IMR-90 (cell line): Measurements from ENCODE around the gene LDLRAD4. TPM values are rescaled to one million over a fixed set of nuclear protein-coding genes. Genes with fewer than 3 reads are reported as not detected.

Source experiments
- ATAC-seq: fragments of 200-7000 bp; cut with Tn5 transposase; 2 replicates; pipeline ENCODE4 v1.9.1; 2020; ENCODE audit warnings: low read depth, mild to moderate bottlenecking, moderate library complexity
- BruUV-seq: library from RNA; stranded (reverse); fragments of 400-500 nt; replicated peaks from 2 replicates; lab custom pipeline; 2021; lab: Mats Ljungman, UMichigan
- CTCF ChIA-PET: fragments of 300-600 bp; formaldehyde crosslinking; extraction: SDS; loops from one replicate; lab custom pipeline; 2021; ENCODE audit warnings: antibody characterized with exemption; lab: Yijun Ruan, JAX
- POLR2A ChIA-PET: fragments of 300-600 bp; sonication (Branson Sonifier 250); formaldehyde crosslinking; loops from one replicate; lab custom pipeline; 2022; ENCODE audit warnings: antibody characterized with exemption; ENCODE audit not compliant: unreplicated experiment; lab: Charles Lee
- DNase-seq: peaks from one replicate; pipeline ENCODE4 v3.0.0; 2013
- H2AFZ ChIP-seq: replicated peaks from 2 replicates; pipeline ENCODE3; 2013; ENCODE audit warnings: low read length, mild to moderate bottlenecking; ENCODE audit not compliant: poor library complexity
- H2AK5ac ChIP-seq: 2 replicates; pipeline ENCODE4 v1.6.1; 2013; ENCODE audit warnings: low read depth, low read length, inconsistent platforms
- H2AK9ac ChIP-seq: replicated peaks from 2 replicates; pipeline ENCODE3; 2013; ENCODE audit warnings: mild to moderate bottlenecking, low read depth, low read length, moderate library complexity; ENCODE audit not compliant: poor library complexity
- H2BK120ac ChIP-seq: 2 replicates; pipeline ENCODE4 v1.6.1; 2013; ENCODE audit warnings: low read depth, low read length, inconsistent platforms
- H2BK15ac ChIP-seq: 3 replicates; pipeline ENCODE4 v1.6.1; 2013; ENCODE audit warnings: low read depth, low read length, inconsistent platforms
- H2BK20ac ChIP-seq: 2 replicates; pipeline ENCODE4 v1.6.1; 2013; ENCODE audit warnings: low read depth, mild to moderate bottlenecking, inconsistent platforms, low read length, moderate library complexity
- H2BK5ac ChIP-seq: 2 replicates; pipeline ENCODE4 v1.6.1; 2013; ENCODE audit warnings: mild to moderate bottlenecking, low read depth, low read length, inconsistent platforms; ENCODE audit not compliant: poor library complexity, severe bottlenecking
- H3K14ac ChIP-seq: replicated peaks from 2 replicates; pipeline ENCODE4 v1.6.1; 2013; ENCODE audit warnings: low read depth, low read length, inconsistent platforms
- H3K18ac ChIP-seq: 2 replicates; pipeline ENCODE4 v1.6.1; 2013; ENCODE audit warnings: low read depth, low read length, control low read depth
- H3K23ac ChIP-seq: 2 replicates; pipeline ENCODE4 v1.6.1; 2013; ENCODE audit warnings: low read depth, low read length, inconsistent platforms
- H3K27ac ChIP-seq: 2 replicates; pipeline ENCODE4 v1.5.1; 2013; ENCODE audit warnings: mild to moderate bottlenecking, control low read depth, low read length; ENCODE audit not compliant: insufficient read depth
- H3K27me3 ChIP-seq: 2 replicates; pipeline ENCODE4 v1.6.1; 2013; ENCODE audit warnings: low read length; ENCODE audit not compliant: control insufficient read depth, insufficient read depth
- H3K36me3 ChIP-seq: 2 replicates; pipeline ENCODE4 v1.6.1; 2013; ENCODE audit warnings: low read length, mixed read lengths; ENCODE audit not compliant: control insufficient read depth, insufficient read depth
- H3K4ac ChIP-seq: 2 replicates; pipeline ENCODE4 v1.6.1; 2013; ENCODE audit warnings: low read depth, low read length, inconsistent platforms
- H3K4me1 ChIP-seq: 2 replicates; pipeline ENCODE4 v1.6.1; 2013; ENCODE audit warnings: low read length, mixed read lengths; ENCODE audit not compliant: control insufficient read depth, insufficient read depth
- H3K4me2 ChIP-seq: 2 replicates; pipeline ENCODE4 v1.6.1; 2013; ENCODE audit warnings: low read depth, mild to moderate bottlenecking, control low read depth, low read length, moderate library complexity
- H3K4me3 ChIP-seq: 2 replicates; pipeline ENCODE4 v1.5.1; 2013; ENCODE audit warnings: low read depth, mild to moderate bottlenecking, control low read depth, low read length, moderate library complexity; ENCODE audit not compliant: insufficient read depth
- H3K56ac ChIP-seq: 2 replicates; pipeline ENCODE4 v1.6.1; 2013; ENCODE audit warnings: low read length, inconsistent platforms; ENCODE audit not compliant: insufficient read depth; ENCODE audit errors: extremely low read depth
- H3K79me1 ChIP-seq, 2 experiments: 2 replicates each; pipeline ENCODE4 v1.6.1; 2013; ENCODE audit warnings: low read length in 2 of 2, inconsistent platforms in 1 of 2, low read depth in 1 of 2
- H3K9ac ChIP-seq: 2 replicates; pipeline ENCODE4 v1.6.1; 2013; ENCODE audit warnings: low read depth, low read length, control low read depth
- H3K9me1 ChIP-seq: 2 replicates; pipeline ENCODE4 v1.6.1; 2013; ENCODE audit warnings: low read length, inconsistent platforms; ENCODE audit not compliant: insufficient read depth
- H3K9me3 ChIP-seq: 2 replicates; pipeline ENCODE4 v1.6.1; 2013; ENCODE audit warnings: low read length; ENCODE audit not compliant: control insufficient read depth, insufficient read depth
- H4K20me1 ChIP-seq: 2 replicates; pipeline ENCODE4 v1.6.1; 2013; ENCODE audit warnings: low read length, inconsistent platforms; ENCODE audit not compliant: insufficient read depth
- H4K5ac ChIP-seq: 2 replicates; pipeline ENCODE4 v1.6.1; 2013; ENCODE audit warnings: mild to moderate bottlenecking, low read depth, low read length, control low read depth
- H4K8ac ChIP-seq, 2 experiments: 2 replicates each; pipeline ENCODE4 v1.6.1; 2013; ENCODE audit warnings: low read depth in 2 of 2, low read length in 2 of 2, control low read depth in 1 of 2, inconsistent platforms in 1 of 2
- H4K91ac ChIP-seq: 2 replicates; pipeline ENCODE4 v1.6.1; 2013; ENCODE audit warnings: low read depth, low read length, inconsistent platforms; ENCODE audit not compliant: insufficient read depth
- CEBPB ChIP-seq: IDR thresholded peaks from 2 replicates; pipeline ENCODE4 v1.6.1; 2012; ENCODE audit warnings: low read depth, low read length, improper control_type of control experiment
- SMC3 ChIP-seq: fragments of 150-350 bp; IDR thresholded peaks from 2 replicates; pipeline ENCODE4 v1.6.1; 2016; ENCODE audit warnings: low read depth, mild to moderate bottlenecking, antibody characterized with exemption, low read length, moderate library complexity
- WGBS, 2 experiments: methylation state at CpG; one replicate each; pipeline versions ENCODE4 v1.1.5 to v1.1.7; 2013; ENCODE audit warnings: missing lambda C conversion rate in 2 of 2; ENCODE audit not compliant: insufficient read length in 1 of 2; ENCODE audit errors: extremely low coverage in 2 of 2; 5-methylcytosine and 5-hydroxymethylcytosine counted together
- dilution Hi-C: fragments of 300-500 bp; cut with HindIII; formaldehyde crosslinking; loops from one replicate; pipeline ENCODE4 v1.14.3; 2018; ENCODE audit warnings: low sequenced_read_pairs; ENCODE audit not compliant: unreplicated experiment
- in situ Hi-C: fragments of 300-500 bp; cut with MboI; formaldehyde crosslinking; loops from 3 replicates; pipeline ENCODE4 v1.14.3; 2019; ENCODE audit warnings: low sequenced_read_pairs, inconsistent platforms, mixed read lengths
- intact Hi-C: fragments of 100-400 bp; cut with micrococcal nuclease; formaldehyde crosslinking; loops from 2 replicates; pipeline ENCODE4 v1.10.0; 2022
- polyA plus RNA-seq, 3 experiments: library from polyadenylated mRNA; depleted of rRNA; stranded (reverse); fragments of >200 nt; gene quantifications; 2 replicates each; pipeline ENCODE4 v1.2.3, GENCODE V29; 2012; ENCODE audit warnings: low replicate concordance in 1 of 3
- total RNA-seq: library from RNA; depleted of rRNA; stranded (reverse); fragments of >200 nt; gene quantifications from 2 replicates; pipeline ENCODE4 v1.2.3, GENCODE V29; 2012

Gene LDLRAD4
- total and polyA plus RNA-seq, 2 of the 4 experiments (the other 2 are of a cell fraction) = not detected

- TF ChIP-seq CEBPB = no peak
These were observed 44.5 kb downstream of the LDLRAD4 start (continued) for GRCh38 chr18:13262839-13263691.

GRCh38 chr18:13264091-13265007 is 45.8 kb downstream of the LDLRAD4 start:
- Histone ChIP-seq H4K8ac (no peak overlapping the region), H2BK120ac (no peak overlapping the region), H3K9ac (no peak overlapping the region), H2AK9ac (no peak overlapping the region), H3K14ac (no peak overlapping the region), H3K56ac (no peak overlapping the region), H2AFZ (no peak overlapping the region), H3K36me3 (no peaks in the 10 kb centered on the region), H4K5ac (no peak overlapping the region), H3K4me1 (no peaks in the 10 kb centered on the region), H3K27me3 (peaks cover 11% of the 10 kb centered on the region; the same call in 1 of the 2 replicates), H2AK5ac (no peak overlapping the region), H2BK20ac (no peak overlapping the region), H2BK15ac (no peak overlapping the region), H3K79me1 (no peaks in the 10 kb centered on the region), H4K91ac (no peak overlapping the region), H3K9me3 (no peaks in the 10 kb centered on the region), H3K4me3 (no peak overlapping the region), H3K4ac (no peak overlapping the region), H3K27ac (no peak overlapping the region), H3K4me2 (no peak overlapping the region), H3K23ac (no peak overlapping the region), H3K9me1 (no peaks in the 10 kb centered on the region), H4K20me1 (no peaks in the 10 kb centered on the region), H3K18ac (no peak overlapping the region), H2BK5ac (no peak overlapping the region)
- TF ChIP-seq SMC3 = no peak
- CTCF ChIA-PET = no interaction called here
- dilution Hi-C loops (no loop called here), in situ Hi-C loops (no loop called here), intact Hi-C loops (no loop called here)
- POLR2A ChIA-PET = no interaction called here
- 0% methylated on average over 5 of the region's 19 CpGs; no CpG with 5 or more reads in 1 of the 2 experiments for WGBS, 2 experiments
- DNase-seq (no peak), ATAC-seq (no peak)
- no TSS peak for BruUV-seq
